Body of pancreas (tissue), 4 donors: Measurements from ENCODE around the gene SMAD2. TPM values are rescaled to one million over a fixed set of nuclear protein-coding genes. Genes with fewer than 3 reads are reported as not detected.

Experiments
- ATAC-seq: fragments of 150-250 bp; one replicate; pipeline ENCODE4 v1.9.1; 2016
- DNase-seq, 4 donors: peaks; one replicate each; pipeline ENCODE4 v3.0.0-alpha.2; 2019
- H3K27ac ChIP-seq, 4 donors: fragments of 200-600 bp; sonication (generic); 1 replicate in 3 of 4; 2 replicates in 1 of 4; pipeline versions ENCODE4 v1.5.1 to v1.6.1; 2016 to 2019; ENCODE audit warnings: mild to moderate bottlenecking in 1 of 4, mixed read lengths in 1 of 4, moderate library complexity in 1 of 4
- H3K27me3 ChIP-seq, 2 donors: fragments of 200-600 bp; sonication (generic); one replicate each; pipeline ENCODE4 v1.6.0; 2016; ENCODE audit warnings: mild to moderate bottlenecking in 1 of 2
- H3K36me3 ChIP-seq, 2 donors: fragments of 200-600 bp; sonication (generic); replicated peaks in 1 of 2; 2 replicates each; pipeline ENCODE4 v1.5.1; 2016; ENCODE audit warnings: low read depth in 2 of 2; ENCODE audit not compliant: insufficient read depth in 1 of 2
- H3K4me1 ChIP-seq: fragments of 200-600 bp; sonication (generic); one replicate; pipeline ENCODE4 v1.6.0; 2016
- H3K4me3 ChIP-seq, 2 donors: fragments of 200-600 bp; sonication (generic); 1 replicate in 1 of 2; 2 replicates in 1 of 2; pipeline ENCODE4 v1.5.1; 2016 to 2019
- H3K9me3 ChIP-seq, 3 donors: fragments of 200-600 bp; sonication (generic); 1 replicate in 2 of 3; 2 replicates in 1 of 3; pipeline ENCODE4 v1.5.1; 2016
- POLR2A ChIP-seq, 3 donors: fragments of 450-650 bp; IDR thresholded peaks; one replicate each; pipeline ENCODE4 v1.6.1; 2016; ENCODE audit warnings: antibody characterized with exemption in 3 of 3, mild to moderate bottlenecking in 2 of 3
- WGBS, 2 donors: methylation state at CpG; one replicate each; pipeline ENCODE4 v1.1.5; 2017; 5-methylcytosine and 5-hydroxymethylcytosine counted together
- intact Hi-C: fragments of 100-400 bp; cut with DNase I; formaldehyde crosslinking; loops from one replicate; pipeline ENCODE4 v1.15.1; 2023
- total RNA-seq, 2 donors: library from RNA; depleted of rRNA; stranded (reverse); fragments of >200 nt; gene quantifications; one replicate each; pipeline ENCODE4 v1.1.0, GENCODE V29; 2016
- TF ChIP-seq, protein P1 (sequence below), 7 experiments: fragments of 450-650 bp in 4 of 7; fragments of 200-600 bp in 3 of 7; sonication (generic) in 3 of 7; IDR thresholded peaks; one replicate each; pipeline ENCODE4 v1.5.1; 2016 to 2019; ENCODE audit warnings: antibody characterized with exemption in 7 of 7

SMAD2 gene
- total RNA-seq, 2 donors from 2014 or later: 9.6 to 19.7 TPM

DNA sequence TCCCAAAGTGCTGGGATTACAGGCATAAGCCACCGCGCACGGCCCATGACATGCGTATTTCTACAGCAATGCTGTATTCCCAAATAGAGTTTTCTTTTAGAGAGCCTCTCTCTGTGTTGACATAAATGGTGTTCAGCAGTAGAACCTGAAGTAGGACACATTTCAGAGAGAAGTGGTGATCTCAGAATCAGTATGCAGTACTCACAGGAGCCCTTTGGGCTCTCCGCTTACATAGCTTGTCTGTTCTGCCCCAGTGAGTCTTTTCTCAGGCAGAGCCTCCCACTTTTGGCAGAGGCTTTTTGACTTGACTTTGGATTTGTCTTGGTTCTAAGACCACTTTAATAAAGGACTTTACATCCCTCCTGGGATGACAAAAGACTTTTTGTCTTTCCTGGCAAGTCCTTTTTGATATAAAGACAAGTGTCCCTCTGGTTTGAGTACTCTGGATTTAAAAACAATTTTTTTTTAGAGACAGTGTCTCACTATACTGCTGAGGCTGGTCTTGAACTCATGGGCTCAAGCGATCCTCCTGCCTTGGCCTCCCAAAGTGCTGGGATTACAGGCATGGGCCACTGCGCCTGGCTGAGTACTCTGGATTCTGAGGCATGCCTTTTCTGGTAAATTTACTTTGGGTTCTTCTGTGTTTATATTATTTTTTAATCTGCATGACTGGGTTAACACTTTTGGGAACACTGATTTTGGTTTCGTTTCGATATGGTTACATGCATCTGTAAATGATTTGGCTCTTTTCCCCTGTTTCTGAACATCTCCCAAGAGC lies 113.3 kb downstream of the SMAD2 start:
- DNase-seq (no peak), ATAC-seq (no peak)
- TF ChIP-seq POLR2A (IDR thresholded peaks at IDR 0.05): no peak
- TF ChIP-seq, protein P1, sequence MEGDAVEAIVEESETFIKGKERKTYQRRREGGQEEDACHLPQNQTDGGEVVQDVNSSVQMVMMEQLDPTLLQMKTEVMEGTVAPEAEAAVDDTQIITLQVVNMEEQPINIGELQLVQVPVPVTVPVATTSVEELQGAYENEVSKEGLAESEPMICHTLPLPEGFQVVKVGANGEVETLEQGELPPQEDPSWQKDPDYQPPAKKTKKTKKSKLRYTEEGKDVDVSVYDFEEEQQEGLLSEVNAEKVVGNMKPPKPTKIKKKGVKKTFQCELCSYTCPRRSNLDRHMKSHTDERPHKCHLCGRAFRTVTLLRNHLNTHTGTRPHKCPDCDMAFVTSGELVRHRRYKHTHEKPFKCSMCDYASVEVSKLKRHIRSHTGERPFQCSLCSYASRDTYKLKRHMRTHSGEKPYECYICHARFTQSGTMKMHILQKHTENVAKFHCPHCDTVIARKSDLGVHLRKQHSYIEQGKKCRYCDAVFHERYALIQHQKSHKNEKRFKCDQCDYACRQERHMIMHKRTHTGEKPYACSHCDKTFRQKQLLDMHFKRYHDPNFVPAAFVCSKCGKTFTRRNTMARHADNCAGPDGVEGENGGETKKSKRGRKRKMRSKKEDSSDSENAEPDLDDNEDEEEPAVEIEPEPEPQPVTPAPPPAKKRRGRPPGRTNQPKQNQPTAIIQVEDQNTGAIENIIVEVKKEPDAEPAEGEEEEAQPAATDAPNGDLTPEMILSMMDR (IDR thresholded peaks at IDR 0.05): no peak
- Histone ChIP-seq H3K4me3 (no peak overlapping the region), H3K4me1 (peaks cover 4% of the 10 kb centered on the region), H3K9me3 (no peaks in the 10 kb centered on the region), H3K36me3 (no peaks in the 10 kb centered on the region), H3K27me3 (no peaks in the 10 kb centered on the region), H3K27ac (no peak overlapping the region)
- 90 to 95% methylated on average over 9 of the region's 9 CpGs for WGBS, 2 donors
- intact Hi-C loops: no loop called here

DNA sequence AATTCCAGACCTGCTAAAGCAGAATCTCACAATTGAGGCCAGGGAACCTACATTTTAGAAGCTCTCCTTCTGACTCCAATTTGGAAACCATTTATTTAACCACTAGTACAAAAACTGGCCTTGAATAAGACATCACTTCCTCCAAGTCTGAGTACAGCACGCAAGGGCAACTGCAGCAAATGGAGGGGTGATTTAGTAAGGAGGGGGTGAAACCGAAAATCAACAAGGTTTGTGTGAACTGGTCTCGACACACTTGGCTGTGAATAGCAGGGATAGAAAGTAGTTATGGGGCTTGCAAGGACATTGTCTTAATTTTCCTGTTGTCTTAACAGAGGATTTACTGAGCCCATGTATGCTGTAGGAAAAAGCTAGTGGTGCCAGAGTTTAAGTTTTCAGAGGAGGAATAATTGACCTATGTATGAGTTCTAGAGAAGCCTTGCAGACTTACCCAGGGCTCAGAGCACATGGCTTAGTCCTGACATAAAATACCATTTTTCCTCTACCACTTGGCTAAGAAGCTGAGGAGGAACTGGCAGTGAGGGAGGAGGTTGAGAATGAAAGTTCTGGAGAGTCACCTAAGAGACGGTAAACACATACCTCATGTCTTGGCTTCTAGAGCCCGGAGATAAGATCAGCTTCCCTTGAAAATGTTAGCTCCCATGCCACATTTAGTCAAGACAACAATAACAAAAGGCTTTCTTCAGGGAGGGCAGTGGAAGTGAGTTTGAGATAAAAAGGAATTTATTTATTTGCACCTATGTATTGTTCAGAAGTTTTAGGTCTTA lies 114.8 kb downstream of the SMAD2 start:
- Histone ChIP-seq H3K4me1 (peaks cover 4% of the 10 kb centered on the region), H3K36me3 (no peaks in the 10 kb centered on the region), H3K4me3 (no peak overlapping the region), H3K27ac (no peak overlapping the region), H3K27me3 (no peaks in the 10 kb centered on the region), H3K9me3 (no peaks in the 10 kb centered on the region)
- ATAC-seq: no peak
- 62 to 73% methylated on average over 5 of the region's 5 CpGs for WGBS, 2 donors
- TF ChIP-seq, protein P1 (IDR thresholded peaks at IDR 0.05): no peak
- TF ChIP-seq POLR2A (IDR thresholded peaks at IDR 0.05): no peak
- DNase-seq: no peak
- intact Hi-C loops: no loop called here

DNA sequence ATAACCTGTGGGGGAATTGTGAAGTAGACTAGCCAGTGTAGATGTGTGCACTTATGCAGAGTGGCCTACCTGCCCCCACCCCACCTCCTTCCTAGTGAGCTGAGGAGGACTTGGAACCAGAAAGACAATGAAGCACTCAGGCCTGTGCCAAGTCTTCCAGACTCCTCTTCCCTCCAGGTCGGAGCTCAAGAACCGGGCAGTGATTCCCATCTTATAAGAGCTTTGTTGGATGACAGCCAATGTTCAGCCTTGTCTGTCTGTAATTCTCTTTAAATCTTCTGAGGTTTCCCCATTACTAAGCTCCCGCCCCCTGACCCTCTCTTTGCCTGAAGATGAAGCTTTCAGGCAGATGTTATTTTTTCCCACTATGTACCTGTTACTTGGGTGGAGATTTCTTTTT lies 121.0 kb downstream of the SMAD2 start:
- H3K4me1 ChIP-seq: no peaks in the 10 kb centered on the region
- no peak overlapping the region for H3K4me3 ChIP-seq
- H3K27me3 ChIP-seq: no peaks in the 10 kb centered on the region
- ATAC-seq (no peak), DNase-seq (no peak)
- 63 to 82% methylated on average over 3 of the region's 3 CpGs for WGBS, 2 donors
- no peaks in the 10 kb centered on the region for H3K36me3 ChIP-seq
- H3K27ac ChIP-seq: no peak overlapping the region
- intact Hi-C loops: no loop called here
- H3K9me3 ChIP-seq: no peaks in the 10 kb centered on the region
- no peak for TF ChIP-seq POLR2A (IDR thresholded peaks at IDR 0.05)
- TF ChIP-seq, protein P1 (IDR thresholded peaks at IDR 0.05): no peak

DNA sequence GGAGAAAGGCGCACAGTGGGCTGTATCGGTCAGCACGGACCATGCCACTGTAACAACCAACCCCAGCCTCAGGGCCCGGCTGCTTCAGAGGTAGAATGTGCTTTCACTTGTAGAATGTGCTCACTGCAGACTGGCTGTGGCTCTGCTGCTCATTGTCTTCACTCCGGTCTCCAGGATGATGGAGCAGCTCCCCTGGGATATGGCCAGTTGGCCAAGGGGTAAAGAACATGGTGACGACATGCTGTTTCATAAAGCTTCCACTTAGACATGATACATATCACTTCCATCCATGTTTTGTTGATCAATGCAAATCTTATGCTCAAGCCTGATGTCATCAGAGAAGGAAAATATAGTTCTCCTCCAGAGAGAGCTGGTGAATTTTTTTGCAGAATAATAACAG lies 127.7 kb downstream of the SMAD2 start:
- H3K27ac ChIP-seq: no peak overlapping the region
- DNase-seq: no peak
- ATAC-seq: no peak
- no peak overlapping the region for H3K4me3 ChIP-seq
- intact Hi-C loops: no loop called here
- H3K36me3 ChIP-seq: no peaks in the 10 kb centered on the region
- H3K9me3 ChIP-seq: no peaks in the 10 kb centered on the region
- H3K27me3 ChIP-seq: no peaks in the 10 kb centered on the region
- H3K4me1 ChIP-seq: no peaks in the 10 kb centered on the region
- WGBS, 2 donors: 92% methylated on average over 6 of the region's 6 CpGs
- TF ChIP-seq POLR2A (IDR thresholded peaks at IDR 0.05): no peak
- TF ChIP-seq, protein P1 (IDR thresholded peaks at IDR 0.05): no peak
